CD4-positive, alpha-beta T cell treated with Interleukin-12 subunit alpha and Interleukin-12 subunit beta, for 1 hour (primary cell): ENCODE data around the gene CHI3L2.

Experiments
- DNase-seq: peaks from one replicate; pipeline ENCODE4 v3.0.0-alpha.2; 2020

Gene CHI3L2

GRCh38 chr1:111227434-111227833 lies at the start of gene CHI3L2:
TSS of gene CHI3L2 (plus strand) at chr1:111227713. CDS start at chr1:111227730, 17 bp downstream.
- DNase-seq, result no peak

GRCh38 chr1:111179968-111180533 lies 47.5 kb upstream of the CHI3L2 start:
- no peak for DNase-seq

- no peak for DNase-seq
Observed at GRCh38 chr1:111182052-111182451, 45.5 kb upstream of the CHI3L2 start.

- no peak for DNase-seq
Observed at GRCh38 chr1:111183308-111184069, 44.0 kb upstream of the CHI3L2 start.

GRCh38 chr1:111184663-111185062 lies 42.9 kb upstream of the CHI3L2 start:
- no peak for DNase-seq

- no peak for DNase-seq
Observed at GRCh38 chr1:111190931-111191451, 36.5 kb upstream of the CHI3L2 start.

GRCh38 chr1:111191496-111191895 lies 36.0 kb upstream of the CHI3L2 start:
- DNase-seq, result no peak

GRCh38 chr1:111192074-111192473 lies 35.4 kb upstream of the CHI3L2 start:
- no peak for DNase-seq

GRCh38 chr1:111192658-111193519 lies 34.6 kb upstream of the CHI3L2 start:
- DNase-seq, result peak; percentile 43

GRCh38 chr1:111193712-111194480 lies 33.6 kb upstream of the CHI3L2 start:
- DNase-seq, result no peak

- DNase-seq, result no peak
Observed at GRCh38 chr1:111195002-111195684, 32.4 kb upstream of the CHI3L2 start.

GRCh38 chr1:111196213-111196612 lies 31.3 kb upstream of the CHI3L2 start:
- no peak for DNase-seq

GRCh38 chr1:111197598-111198284 lies 29.8 kb upstream of the CHI3L2 start:
- DNase-seq, result peak; percentile 69

- DNase-seq, result no peak
Observed at GRCh38 chr1:111198836-111199235, 28.7 kb upstream of the CHI3L2 start.

GRCh38 chr1:111199329-111199728 lies 28.2 kb upstream of the CHI3L2 start:
- DNase-seq, result no peak

- DNase-seq, result peak; percentile 54
Observed at GRCh38 chr1:111199881-111200801, 27.4 kb upstream of the CHI3L2 start, which contains the start of gene DENND2D. TSS of gene DENND2D (minus strand) at chr1:111200646. CDS start at chr1:111200459, 187 bp downstream.

- no peak for DNase-seq
Observed at GRCh38 chr1:111200802-111201161, 26.7 kb upstream of the CHI3L2 start.

GRCh38 chr1:111201275-111202090 lies 26.0 kb upstream of the CHI3L2 start:
- DNase-seq, result no peak

GRCh38 chr1:111202366-111202706 lies 25.2 kb upstream of the CHI3L2 start:
- no peak for DNase-seq
